HFF-Myc (cell line): ENCODE results near the gene RBKS.

Source experiments
- DNase-seq: peaks from one replicate; pipeline ENCODE4 v3.0.0-alpha.2; 2011; ENCODE audit warnings: low read depth; ENCODE audit errors: extremely low read depth
- H3K4me3 ChIP-seq: replicated peaks from 2 replicates; pipeline ENCODE4 v1.5.1; 2011; ENCODE audit warnings: low read depth, mild to moderate bottlenecking, control low read depth, low read length
- TF ChIP-seq, protein P1 (sequence below): IDR thresholded peaks from 2 replicates; pipeline ENCODE4 v1.5.1; 2012; ENCODE audit warnings: mild to moderate bottlenecking, low read depth, low read length, control low read depth; ENCODE audit errors: missing control alignments

The RBKS gene

DNA sequence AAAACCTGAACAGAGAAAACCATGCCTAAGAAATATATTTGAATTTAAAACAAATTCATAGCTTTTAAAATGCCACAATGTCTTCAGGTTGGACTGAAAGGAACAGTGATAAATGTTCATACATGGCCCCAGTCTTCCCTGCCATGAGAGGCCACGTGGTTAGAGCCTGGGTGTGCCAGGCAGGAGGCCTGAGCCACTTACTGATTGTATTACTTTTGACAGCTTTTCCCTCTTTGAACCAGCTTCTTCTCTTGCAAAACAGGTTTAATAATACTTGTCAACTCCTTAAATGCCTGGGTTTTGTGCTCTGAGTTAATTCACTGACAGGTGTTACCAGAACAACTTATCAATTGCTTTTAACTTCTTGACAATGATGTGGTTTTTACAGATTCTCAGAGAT is 27.0 kb downstream of the RBKS start:
- no peak for DNase-seq
- no peak overlapping the region for H3K4me3 ChIP-seq
- TF ChIP-seq, protein P1, sequence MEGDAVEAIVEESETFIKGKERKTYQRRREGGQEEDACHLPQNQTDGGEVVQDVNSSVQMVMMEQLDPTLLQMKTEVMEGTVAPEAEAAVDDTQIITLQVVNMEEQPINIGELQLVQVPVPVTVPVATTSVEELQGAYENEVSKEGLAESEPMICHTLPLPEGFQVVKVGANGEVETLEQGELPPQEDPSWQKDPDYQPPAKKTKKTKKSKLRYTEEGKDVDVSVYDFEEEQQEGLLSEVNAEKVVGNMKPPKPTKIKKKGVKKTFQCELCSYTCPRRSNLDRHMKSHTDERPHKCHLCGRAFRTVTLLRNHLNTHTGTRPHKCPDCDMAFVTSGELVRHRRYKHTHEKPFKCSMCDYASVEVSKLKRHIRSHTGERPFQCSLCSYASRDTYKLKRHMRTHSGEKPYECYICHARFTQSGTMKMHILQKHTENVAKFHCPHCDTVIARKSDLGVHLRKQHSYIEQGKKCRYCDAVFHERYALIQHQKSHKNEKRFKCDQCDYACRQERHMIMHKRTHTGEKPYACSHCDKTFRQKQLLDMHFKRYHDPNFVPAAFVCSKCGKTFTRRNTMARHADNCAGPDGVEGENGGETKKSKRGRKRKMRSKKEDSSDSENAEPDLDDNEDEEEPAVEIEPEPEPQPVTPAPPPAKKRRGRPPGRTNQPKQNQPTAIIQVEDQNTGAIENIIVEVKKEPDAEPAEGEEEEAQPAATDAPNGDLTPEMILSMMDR = no peak

DNA sequence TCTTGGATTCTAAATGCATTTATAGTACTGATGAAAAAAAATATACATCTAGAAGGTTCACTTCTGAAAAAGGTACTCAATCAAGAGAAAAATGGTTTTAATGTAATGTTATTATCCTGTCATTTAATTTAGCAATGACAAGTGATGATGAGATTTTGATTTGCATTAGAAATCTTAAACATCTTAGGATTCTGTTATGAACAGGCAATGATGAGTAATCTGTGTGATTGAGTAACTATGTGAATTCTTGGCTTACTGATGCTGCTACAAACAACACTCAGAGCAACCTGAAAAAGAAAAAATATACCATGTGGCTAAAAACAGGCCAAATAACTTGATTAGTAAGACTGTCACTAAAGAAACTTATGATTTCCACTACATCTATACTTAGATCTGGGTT is 30.1 kb downstream of the RBKS start:
- TF ChIP-seq, protein P1 = no peak
- no peak for DNase-seq
- no peak overlapping the region for H3K4me3 ChIP-seq

DNA sequence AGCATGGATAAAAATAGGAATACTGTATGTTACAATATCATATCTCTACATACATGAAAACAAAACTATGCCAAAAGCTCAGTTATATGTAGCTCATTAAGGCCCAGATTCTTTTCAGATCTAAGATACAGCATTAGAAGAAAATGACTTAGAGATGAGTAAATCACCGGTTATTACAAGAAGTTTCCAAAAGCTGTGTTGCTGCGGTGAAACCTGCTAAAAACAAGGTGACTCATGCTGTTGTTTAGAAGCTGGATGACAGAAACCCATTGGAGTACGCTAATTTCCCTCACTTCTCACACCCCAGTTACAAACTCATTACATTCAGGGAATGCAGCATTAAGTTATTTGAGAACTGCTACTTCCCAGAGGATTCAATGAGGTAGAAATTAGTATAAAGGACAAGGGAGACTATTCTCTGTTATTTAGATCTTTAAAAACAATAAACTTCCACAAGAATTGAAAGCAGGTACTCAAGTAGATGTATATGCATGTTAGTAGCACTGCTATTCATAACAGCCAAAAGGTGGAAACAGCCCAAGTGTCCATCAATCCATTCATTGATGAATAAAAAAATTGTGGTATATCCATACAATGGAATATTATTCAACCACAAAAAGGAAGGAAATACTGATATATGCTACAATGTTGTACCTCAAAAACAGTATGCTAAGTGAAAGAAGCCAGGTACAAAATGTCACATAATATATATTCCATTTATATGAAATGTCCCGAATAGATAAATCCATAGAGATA is 32.6 kb downstream of the RBKS start:
- DNase-seq = no peak
- TF ChIP-seq, protein P1 = no peak
- no peak overlapping the region for H3K4me3 ChIP-seq

DNA sequence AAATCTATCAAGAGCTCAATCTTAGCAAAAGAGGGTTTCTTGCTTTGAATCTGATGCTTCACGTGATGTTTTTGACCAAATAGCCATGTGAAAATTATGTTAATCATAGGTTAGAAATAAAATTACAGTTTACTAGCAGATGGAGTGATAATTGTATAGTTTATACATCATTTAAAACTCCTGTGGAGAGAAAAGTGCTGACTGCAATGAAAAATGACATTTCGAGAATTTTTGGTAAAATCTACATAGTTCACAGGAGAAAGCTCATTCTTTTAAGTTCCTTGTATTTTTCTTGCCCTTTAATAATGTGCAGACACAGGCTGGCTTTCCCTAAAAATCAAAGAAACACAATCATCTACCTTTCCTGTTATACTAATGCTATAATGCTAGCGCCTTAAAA is 33.2 kb downstream of the RBKS start:
- H3K4me3 ChIP-seq = no peak overlapping the region
- DNase-seq = no peak
- TF ChIP-seq, protein P1 = no peak

DNA sequence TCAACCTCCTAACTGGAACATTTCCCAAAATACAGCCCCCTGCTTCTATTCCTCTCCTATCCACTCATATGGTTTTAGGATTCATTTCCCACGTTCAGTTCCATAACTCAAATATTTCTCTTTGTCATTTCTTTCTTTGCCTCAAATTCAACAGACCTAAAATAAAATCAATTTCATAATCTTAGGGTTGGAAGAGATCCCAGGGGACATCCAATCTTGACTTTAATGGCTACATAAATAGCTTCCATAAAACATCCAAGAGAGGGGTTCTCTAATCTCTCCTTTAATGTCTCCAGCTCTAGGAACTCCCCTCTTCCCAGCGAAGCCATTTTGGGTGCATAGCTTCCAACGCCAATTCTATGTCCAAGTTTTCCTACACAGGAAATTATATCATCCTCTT is 33.8 kb downstream of the RBKS start:
- no peak overlapping the region for H3K4me3 ChIP-seq
- no peak for DNase-seq
- TF ChIP-seq, protein P1 = no peak

DNA sequence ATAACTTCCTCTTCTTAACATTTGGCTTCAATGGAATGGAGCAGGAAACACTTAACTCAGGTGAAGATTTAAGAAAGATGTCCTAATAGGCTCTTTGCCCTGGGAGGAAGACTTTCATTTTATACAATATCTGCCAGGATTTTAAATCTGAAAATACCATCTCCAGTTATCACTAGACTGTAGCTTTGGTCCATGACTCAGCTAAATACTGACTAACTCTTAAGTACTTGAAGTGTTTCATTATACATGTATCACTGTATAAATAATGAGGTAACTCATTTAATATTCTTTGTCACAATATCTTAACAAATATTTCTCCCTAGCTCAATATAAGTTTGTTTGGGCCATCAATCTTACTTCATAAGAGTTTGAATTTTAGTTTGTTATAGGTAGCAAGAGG is 34.7 kb downstream of the RBKS start:
- H3K4me3 ChIP-seq = no peak overlapping the region
- no peak for DNase-seq
- TF ChIP-seq, protein P1 = no peak
